Ascending aorta (tissue), 2 donors: Measurements from ENCODE around the gene ACAD10. TPM values are rescaled to one million over a fixed set of nuclear protein-coding genes. Genes with fewer than 3 reads are reported as not detected.
A peak's percentile ranks its signal among the peaks of the same experiment; 100 is the strongest.
"Not testable (repeated sequence)": the region's sequence is repeated elsewhere in the genome, so short reads cannot be mapped to it uniquely, and the experiment has no call there.

Experiments
- DNase-seq, 2 donors: peaks; one replicate each; pipeline ENCODE4 v3.0.0-alpha.2; 2019; ENCODE audit warnings: low spot score in 2 of 2
- H3K27ac ChIP-seq, 2 donors: fragments of 200-600 bp; sonication (generic); one replicate each; pipeline ENCODE4 v1.5.1; 2016 to 2017; ENCODE audit warnings: mild to moderate bottlenecking in 1 of 2
- H3K27me3 ChIP-seq: fragments of 200-600 bp; sonication (generic); one replicate; pipeline ENCODE4 v1.5.1; 2017
- H3K36me3 ChIP-seq, 2 donors: fragments of 200-600 bp; sonication (generic); one replicate each; pipeline ENCODE4 v1.5.1; 2016
- H3K4me1 ChIP-seq, 2 donors: fragments of 200-600 bp; sonication (generic); one replicate each; pipeline ENCODE4 v1.5.1; 2016 to 2017; ENCODE audit warnings: mild to moderate bottlenecking in 1 of 2
- H3K4me3 ChIP-seq, 2 donors: fragments of 200-600 bp; sonication (generic); one replicate each; pipeline ENCODE4 v1.5.1; 2016 to 2017; ENCODE audit warnings: mild to moderate bottlenecking in 1 of 2
- H3K9me3 ChIP-seq, 2 donors: fragments of 200-600 bp; sonication (generic); one replicate each; pipeline ENCODE4 v1.5.1; 2016
- CTCF ChIP-seq, 3 experiments: fragments of 200-600 bp in 2 of 3; fragments of 450-650 bp in 1 of 3; sonication (generic) in 2 of 3; IDR thresholded peaks; one replicate each; pipeline ENCODE4 v1.5.1; 2016 to 2019; ENCODE audit warnings: antibody characterized with exemption in 3 of 3, mild to moderate bottlenecking in 1 of 3, moderate library complexity in 1 of 3
- intact Hi-C: fragments of 100-400 bp; cut with DNase I; formaldehyde crosslinking; loops from one replicate; pipeline ENCODE4 v1.15.1; 2023
- total RNA-seq: library from RNA; depleted of rRNA; stranded (reverse); fragments of >200 nt; gene quantifications from one replicate; pipeline ENCODE4 v1.1.0, GENCODE V29; 2016

Gene ACAD10
- total RNA-seq, 1 donor from 2014 or later: 32.0 TPM

GRCh38 chr12:111643427-111643826, 42.4 kb upstream of the ACAD10 start:
- no peaks in the 10 kb centered on the region for H3K9me3 ChIP-seq
- intact Hi-C loops: no loop called here
- no peaks in the 10 kb centered on the region for H3K27me3 ChIP-seq
- no peak for DNase-seq
- TF ChIP-seq CTCF (IDR thresholded peaks at IDR 0.05): no peak
- peaks cover 0 to 6% of the 10 kb centered on the region in 2 donors for H3K4me1 ChIP-seq
- peak overlapping the region; percentile 26 to 50 for H3K27ac ChIP-seq
- no peak overlapping the region for H3K4me3 ChIP-seq
- H3K36me3 ChIP-seq: peaks cover 42 to 49% of the 10 kb centered on the region in 2 donors

GRCh38 chr12:111645433-111645832, 40.4 kb upstream of the ACAD10 start:
- Histone ChIP-seq H3K4me3 (no peak overlapping the region), H3K9me3 (no peaks in the 10 kb centered on the region), H3K36me3 (peaks cover 54 to 67% of the 10 kb centered on the region in 2 donors), H3K27me3 (no peaks in the 10 kb centered on the region), H3K27ac (no peak overlapping the region), H3K4me1 (peaks cover 0 to 6% of the 10 kb centered on the region in 2 donors)
- DNase-seq: no peak
- no peak for TF ChIP-seq CTCF (IDR thresholded peaks at IDR 0.05)
- intact Hi-C loops: no loop called here

GRCh38 chr12:111650912-111651311, 34.9 kb upstream of the ACAD10 start:
- DNase-seq: no peak
- Histone ChIP-seq H3K9me3 (no peaks in the 10 kb centered on the region), H3K36me3 (peaks cover 70 to 94% of the 10 kb centered on the region in 2 donors), H3K4me3 (no peak overlapping the region), H3K27me3 (no peaks in the 10 kb centered on the region), H3K4me1 (no peaks in the 10 kb centered on the region), H3K27ac (no peak overlapping the region)
- TF ChIP-seq CTCF (IDR thresholded peaks at IDR 0.05): no peak
- intact Hi-C loops: no loop called here

GRCh38 chr12:111652530-111652929, 33.3 kb upstream of the ACAD10 start:
- H3K27me3 ChIP-seq, H3K4me3 ChIP-seq, H3K4me1 ChIP-seq, DNase-seq, H3K27ac ChIP-seq, intact Hi-C loops, H3K9me3 ChIP-seq: not testable (repeated sequence)
- H3K36me3 ChIP-seq: peaks cover 73 to 94% of the 10 kb centered on the region in 2 donors

GRCh38 chr12:111653596-111653995, 32.3 kb upstream of the ACAD10 start:
- no peaks in the 10 kb centered on the region for H3K27me3 ChIP-seq
- DNase-seq: no peak
- intact Hi-C loops: no loop called here
- TF ChIP-seq CTCF (IDR thresholded peaks at IDR 0.05): no peak
- no peaks in the 10 kb centered on the region for H3K9me3 ChIP-seq
- H3K27ac ChIP-seq: no peak overlapping the region
- no peaks in the 10 kb centered on the region for H3K4me1 ChIP-seq
- H3K36me3 ChIP-seq: peaks cover 75 to 94% of the 10 kb centered on the region in 2 donors
- no peak overlapping the region for H3K4me3 ChIP-seq

GRCh38 chr12:111655356-111655755, 30.5 kb upstream of the ACAD10 start:
- H3K9me3 ChIP-seq: no peaks in the 10 kb centered on the region
- no peak for TF ChIP-seq CTCF (IDR thresholded peaks at IDR 0.05)
- no peak for DNase-seq
- H3K4me3 ChIP-seq: no peak overlapping the region
- no peaks in the 10 kb centered on the region for H3K27me3 ChIP-seq
- H3K27ac ChIP-seq: no peak overlapping the region
- peaks cover 77 to 96% of the 10 kb centered on the region in 2 donors for H3K36me3 ChIP-seq
- no peaks in the 10 kb centered on the region for H3K4me1 ChIP-seq
- intact Hi-C loops: no loop called here
